Esophagus muscularis mucosa (tissue), 4 donors: ENCODE data around the gene BRD1. TPM values are rescaled to one million over a fixed set of nuclear protein-coding genes. Genes with fewer than 3 reads are reported as not detected.

Experiments used
- DNase-seq: peaks from one replicate; pipeline ENCODE4 v3.0.0-alpha.2; 2017; ENCODE audit errors: extremely low spot score
- H3K27ac ChIP-seq, 4 donors: fragments of 200-600 bp; sonication (generic); replicated peaks in 1 of 4; 1 replicate in 3 of 4; 2 replicates in 1 of 4; pipeline ENCODE4 v1.5.1; 2016 to 2019; ENCODE audit warnings: mild to moderate bottlenecking in 1 of 4
- H3K27me3 ChIP-seq, 4 donors: fragments of 200-600 bp; sonication (generic); one replicate each; pipeline versions ENCODE4 v1.5.1 to v1.6.0; 2016 to 2019
- H3K36me3 ChIP-seq, 4 donors: fragments of 200-600 bp; sonication (generic); one replicate each; pipeline ENCODE4 v1.5.1; 2016 to 2019
- H3K4me1 ChIP-seq, 4 donors: fragments of 200-600 bp; sonication (generic); one replicate each; pipeline ENCODE4 v1.5.1; 2016 to 2019
- H3K4me3 ChIP-seq, 4 donors: fragments of 200-600 bp; sonication (generic); 1 replicate in 2 of 4; 2 replicates in 2 of 4; pipeline ENCODE4 v1.5.1; 2016 to 2019; ENCODE audit warnings: mild to moderate bottlenecking in 4 of 4, moderate library complexity in 1 of 4
- H3K9me3 ChIP-seq, 4 donors: fragments of 200-600 bp; sonication (generic); 1 replicate in 3 of 4; 2 replicates in 1 of 4; pipeline ENCODE4 v1.5.1; 2016 to 2019
- CTCF ChIP-seq, 3 experiments: fragments of 200-600 bp in 2 of 3; fragments of 450-650 bp in 1 of 3; sonication (generic) in 2 of 3; IDR thresholded peaks; one replicate each; pipeline ENCODE4 v1.5.1; 2017 to 2019; ENCODE audit warnings: antibody characterized with exemption in 3 of 3, mild to moderate bottlenecking in 2 of 3, moderate library complexity in 1 of 3
- EP300 ChIP-seq: sonication (generic); formaldehyde crosslinking; IDR thresholded peaks from one replicate; pipeline ENCODE4 v1.6.1; 2017; ENCODE audit warnings: antibody characterized with exemption
- POLR2A ChIP-seq: fragments of 450-650 bp; IDR thresholded peaks from one replicate; pipeline ENCODE4 v1.6.1; 2017; ENCODE audit warnings: antibody characterized with exemption, moderate library complexity, mild to moderate bottlenecking, low read depth
- POLR2AphosphoS5 ChIP-seq, 2 donors: sonication (generic); formaldehyde crosslinking; IDR thresholded peaks; one replicate each; pipeline ENCODE4 v1.6.1; 2017; ENCODE audit warnings: antibody characterized with exemption in 2 of 2
- WGBS: methylation state at CpG from one replicate; pipeline ENCODE4 v1.1.5; 2018; 5-methylcytosine and 5-hydroxymethylcytosine counted together
- intact Hi-C: fragments of 100-400 bp; cut with DNase I; formaldehyde crosslinking; loops from one replicate; pipeline ENCODE4 v1.15.1; 2023
- total RNA-seq, 4 donors: library from RNA; depleted of rRNA; stranded (reverse); fragments of >200 nt; gene quantifications; one replicate each; pipeline versions ENCODE4 v1.1.0 to v1.2.1, GENCODE V29; 2016

The BRD1 gene
- total RNA-seq, 4 donors from 2014 or later = 36.5 to 54.1 (median 51.4) TPM

GRCh38 chr22:49799431-49800075 is 28.1 kb downstream of the BRD1 start:
- DNase-seq = no peak
- intact Hi-C loops = no loop called here
- Histone ChIP-seq H3K4me3 (no peak overlapping the region), H3K27me3 (no peaks in the 10 kb centered on the region), H3K9me3 (no peaks in the 10 kb centered on the region), H3K27ac (no peak overlapping the region), H3K36me3 (peaks cover 59 to 88% (median 74%) of the 10 kb centered on the region in 4 donors), H3K4me1 (peaks cover 20 to 40% (median 29%) of the 10 kb centered on the region in 4 donors)
- TF ChIP-seq POLR2AphosphoS5 (IDR thresholded peaks at IDR 0.05) (no peak), POLR2A (no peak), CTCF (IDR thresholded peaks at IDR 0.05) (no peak), EP300 (no peak)
- WGBS = 92% methylated on average over 16 of the region's 18 CpGs

GRCh38 chr22:49798486-49799151 is 29.1 kb downstream of the BRD1 start:
- TF ChIP-seq CTCF (IDR thresholded peaks at IDR 0.05) = no peak
- TF ChIP-seq POLR2A = no peak
- no peak for TF ChIP-seq POLR2AphosphoS5 (IDR thresholded peaks at IDR 0.05)
- no peak for TF ChIP-seq EP300
- Histone ChIP-seq H3K4me1 (peaks cover 20 to 40% (median 35%) of the 10 kb centered on the region in 4 donors), H3K27ac (no peak overlapping the region), H3K36me3 (peaks cover 54 to 88% (median 75%) of the 10 kb centered on the region in 4 donors), H3K27me3 (no peaks in the 10 kb centered on the region), H3K4me3 (no peak overlapping the region), H3K9me3 (no peaks in the 10 kb centered on the region)
- intact Hi-C loops = no loop called here
- 93% methylated on average over 19 of the region's 37 CpGs for WGBS
- no peak for DNase-seq

GRCh38 chr22:49797706-49798105 is 30.0 kb downstream of the BRD1 start:
- no peaks in the 10 kb centered on the region for H3K9me3 ChIP-seq
- no peak for DNase-seq
- WGBS = 96% methylated on average over 22 of the region's 22 CpGs
- TF ChIP-seq POLR2A (no peak), EP300 (no peak), POLR2AphosphoS5 (IDR thresholded peaks at IDR 0.05) (no peak), CTCF (IDR thresholded peaks at IDR 0.05) (no peak)
- H3K27me3 ChIP-seq = no peaks in the 10 kb centered on the region
- intact Hi-C loops = no loop called here
- H3K4me3 ChIP-seq = no peak overlapping the region
- peaks cover 45 to 88% (median 74%) of the 10 kb centered on the region in 4 donors for H3K36me3 ChIP-seq
- H3K4me1 ChIP-seq = peaks cover 27 to 48% (median 41%) of the 10 kb centered on the region in 4 donors
- no peak overlapping the region for H3K27ac ChIP-seq

- 96% methylated on average over 19 of the region's 25 CpGs for WGBS
- H3K9me3 ChIP-seq = no peaks in the 10 kb centered on the region
- peaks cover 35 to 55% (median 49%) of the 10 kb centered on the region in 4 donors for H3K4me1 ChIP-seq
- H3K36me3 ChIP-seq = peaks cover 52 to 94% (median 80%) of the 10 kb centered on the region in 4 donors
- TF ChIP-seq CTCF (IDR thresholded peaks at IDR 0.05) (no peak), EP300 (no peak), POLR2AphosphoS5 (IDR thresholded peaks at IDR 0.05) (no peak), POLR2A (no peak)
- H3K27ac ChIP-seq = no peak overlapping the region
- no peaks in the 10 kb centered on the region for H3K27me3 ChIP-seq
- no peak for DNase-seq
- H3K4me3 ChIP-seq = no peak overlapping the region
- intact Hi-C loops = no loop called here
Measured at GRCh38 chr22:49796596-49797270, 30.9 kb downstream of the BRD1 start.
